Measurements from ENCODE around the gene GORASP2. TPM values are rescaled to one million over a fixed set of nuclear protein-coding genes. Genes with fewer than 3 reads are reported as not detected.

GORASP2 gene
- total RNA-seq, 1 experiment from 2014 or later: 87.9 TPM

DNA sequence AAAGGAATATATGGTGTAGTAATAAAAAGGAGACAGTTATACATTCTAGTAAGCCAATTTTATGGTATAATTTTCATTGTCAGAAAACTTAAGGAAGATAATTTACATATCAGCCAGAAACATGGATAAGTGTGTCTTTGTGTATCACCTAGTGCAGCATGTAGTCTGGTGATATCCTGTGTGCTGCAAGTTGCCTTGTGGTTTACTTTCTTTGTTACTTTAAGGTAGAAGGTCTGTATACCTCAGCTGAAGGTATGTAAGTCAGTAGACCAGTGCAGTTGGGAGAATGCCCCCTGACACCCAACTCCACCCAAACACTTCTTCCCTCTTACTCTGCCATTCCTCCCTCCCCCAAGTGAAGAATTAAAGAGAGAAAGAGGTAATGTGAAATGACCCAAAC is 11.0 kb downstream of the GORASP2 start:
- Histone ChIP-seq H3K36me3 (ENCODE audit: control insufficient read depth in 1 of 2, insufficient read depth in 2 of 2, low read length in 2 of 2) (no peaks in the 10 kb centered on the region; a peak in 1 of 4 replicates), H3K27me3 (ENCODE audit: insufficient read depth, low read length) (no peaks in the 10 kb centered on the region), H3K4me2 (ENCODE audit: low read length) (no peak overlapping the region), H2AFZ (ENCODE audit: low read depth, low read length, poor library complexity, severe bottlenecking) (no peak overlapping the region), H3K9ac (ENCODE audit: low read length) (no peak overlapping the region), H3K9me3 (ENCODE audit: control insufficient read depth in 1 of 2, insufficient read depth in 1 of 2, low read depth in 1 of 2, low read length in 2 of 2) (no peaks in the 10 kb centered on the region), H4K20me1 (ENCODE audit: insufficient read depth) (peaks cover 31% of the 10 kb centered on the region; the same call in 1 of the 2 replicates), H3K4me3 (replicated peaks in 1 of 2; ENCODE audit: low read depth in 1 of 2, low read length in 2 of 2) (no peak overlapping the region), H3K27ac (ENCODE audit: low read depth, low read length) (no peak overlapping the region), H3K4me1 (ENCODE audit: control insufficient read depth in 1 of 2, insufficient read depth in 2 of 2, low read length in 2 of 2) (no peaks in the 10 kb centered on the region), H3K9me2 (ENCODE audit: insufficient read depth) (no peaks in the 10 kb centered on the region), H3K79me2 (ENCODE audit: insufficient read depth, low read length) (peaks cover 99% of the 10 kb centered on the region)
- POLR2A ChIA-PET: no interaction called here
- CTCF ChIA-PET: no interaction called here
- intact Hi-C loops (cut with micrococcal nuclease): no loop called here
- no TSS peak for BruUV-seq (replicated peaks)
- DNase-seq (ENCODE audit: low read depth, low spot score) (no peak), ATAC-seq (no peak)
- RAD21 ChIA-PET (ENCODE audit: low non-redundant PET in 1 of 2, low total read pairs in 2 of 2, uncharacterized antibody in 2 of 2, unreplicated experiment in 2 of 2): no interaction called here
- TF ChIP-seq POLR2AphosphoS5 (IDR thresholded peaks at IDR 0.05; ENCODE audit: low read depth, low read length) (no peak), TCF7L2 (IDR thresholded peaks at IDR 0.05; ENCODE audit: borderline replicate concordance, extremely low read depth, insufficient read depth, insufficient read length) (no peak), EZH2phosphoT487 (IDR thresholded peaks at IDR 0.05; ENCODE audit: borderline replicate concordance) (no peak), ELF1 (IDR thresholded peaks at IDR 0.05; ENCODE audit: borderline replicate concordance, low read depth) (no peak), RAD21 (IDR thresholded peaks at IDR 0.05; ENCODE audit: low read depth) (no peak), SP1 (IDR thresholded peaks at IDR 0.05; ENCODE audit: low read depth) (no peak), ZFX (IDR thresholded peaks at IDR 0.05) (no peak), SIN3A (IDR thresholded peaks at IDR 0.05; ENCODE audit: low read depth) (no peak), ZNF274 (IDR thresholded peaks at IDR 0.05; ENCODE audit: low read depth, low read length) (no peak), CBX3 (IDR thresholded peaks at IDR 0.05; ENCODE audit: low read depth) (no peak), JUND (IDR thresholded peaks at IDR 0.05) (no peak), YY1 (IDR thresholded peaks at IDR 0.05; ENCODE audit: extremely low read depth, insufficient replicate concordance, low read depth, low read length) (no peak), SRF (IDR thresholded peaks at IDR 0.05; ENCODE audit: low read depth) (no peak), FOSL1 (IDR thresholded peaks at IDR 0.05; ENCODE audit: low read depth) (no peak), POLR2A (IDR thresholded peaks at IDR 0.05; ENCODE audit: borderline replicate concordance, extremely low read depth, insufficient read depth, insufficient read length) (no peak), CEBPB (IDR thresholded peaks at IDR 0.05; ENCODE audit: low read depth) (no peak)
- TF ChIP-seq, protein P1, sequence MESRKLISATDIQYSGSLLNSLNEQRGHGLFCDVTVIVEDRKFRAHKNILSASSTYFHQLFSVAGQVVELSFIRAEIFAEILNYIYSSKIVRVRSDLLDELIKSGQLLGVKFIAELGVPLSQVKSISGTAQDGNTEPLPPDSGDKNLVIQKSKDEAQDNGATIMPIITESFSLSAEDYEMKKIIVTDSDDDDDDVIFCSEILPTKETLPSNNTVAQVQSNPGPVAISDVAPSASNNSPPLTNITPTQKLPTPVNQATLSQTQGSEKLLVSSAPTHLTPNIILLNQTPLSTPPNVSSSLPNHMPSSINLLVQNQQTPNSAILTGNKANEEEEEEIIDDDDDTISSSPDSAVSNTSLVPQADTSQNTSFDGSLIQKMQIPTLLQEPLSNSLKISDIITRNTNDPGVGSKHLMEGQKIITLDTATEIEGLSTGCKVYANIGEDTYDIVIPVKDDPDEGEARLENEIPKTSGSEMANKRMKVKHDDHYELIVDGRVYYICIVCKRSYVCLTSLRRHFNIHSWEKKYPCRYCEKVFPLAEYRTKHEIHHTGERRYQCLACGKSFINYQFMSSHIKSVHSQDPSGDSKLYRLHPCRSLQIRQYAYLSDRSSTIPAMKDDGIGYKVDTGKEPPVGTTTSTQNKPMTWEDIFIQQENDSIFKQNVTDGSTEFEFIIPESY (IDR thresholded peaks at IDR 0.05; ENCODE audit: extremely low read depth, insufficient replicate concordance, low read length): no peak
- TF ChIP-seq, protein P2, sequence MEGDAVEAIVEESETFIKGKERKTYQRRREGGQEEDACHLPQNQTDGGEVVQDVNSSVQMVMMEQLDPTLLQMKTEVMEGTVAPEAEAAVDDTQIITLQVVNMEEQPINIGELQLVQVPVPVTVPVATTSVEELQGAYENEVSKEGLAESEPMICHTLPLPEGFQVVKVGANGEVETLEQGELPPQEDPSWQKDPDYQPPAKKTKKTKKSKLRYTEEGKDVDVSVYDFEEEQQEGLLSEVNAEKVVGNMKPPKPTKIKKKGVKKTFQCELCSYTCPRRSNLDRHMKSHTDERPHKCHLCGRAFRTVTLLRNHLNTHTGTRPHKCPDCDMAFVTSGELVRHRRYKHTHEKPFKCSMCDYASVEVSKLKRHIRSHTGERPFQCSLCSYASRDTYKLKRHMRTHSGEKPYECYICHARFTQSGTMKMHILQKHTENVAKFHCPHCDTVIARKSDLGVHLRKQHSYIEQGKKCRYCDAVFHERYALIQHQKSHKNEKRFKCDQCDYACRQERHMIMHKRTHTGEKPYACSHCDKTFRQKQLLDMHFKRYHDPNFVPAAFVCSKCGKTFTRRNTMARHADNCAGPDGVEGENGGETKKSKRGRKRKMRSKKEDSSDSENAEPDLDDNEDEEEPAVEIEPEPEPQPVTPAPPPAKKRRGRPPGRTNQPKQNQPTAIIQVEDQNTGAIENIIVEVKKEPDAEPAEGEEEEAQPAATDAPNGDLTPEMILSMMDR (IDR thresholded peaks at IDR 0.05 in 2 of 3, conservative IDR thresholded peaks at IDR 0.05 in 1 of 3; ENCODE audit: borderline replicate concordance in 1 of 3, insufficient read depth in 1 of 3, low read depth in 2 of 3, low read length in 2 of 3): no peak
- TF ChIP-seq, protein P3, sequence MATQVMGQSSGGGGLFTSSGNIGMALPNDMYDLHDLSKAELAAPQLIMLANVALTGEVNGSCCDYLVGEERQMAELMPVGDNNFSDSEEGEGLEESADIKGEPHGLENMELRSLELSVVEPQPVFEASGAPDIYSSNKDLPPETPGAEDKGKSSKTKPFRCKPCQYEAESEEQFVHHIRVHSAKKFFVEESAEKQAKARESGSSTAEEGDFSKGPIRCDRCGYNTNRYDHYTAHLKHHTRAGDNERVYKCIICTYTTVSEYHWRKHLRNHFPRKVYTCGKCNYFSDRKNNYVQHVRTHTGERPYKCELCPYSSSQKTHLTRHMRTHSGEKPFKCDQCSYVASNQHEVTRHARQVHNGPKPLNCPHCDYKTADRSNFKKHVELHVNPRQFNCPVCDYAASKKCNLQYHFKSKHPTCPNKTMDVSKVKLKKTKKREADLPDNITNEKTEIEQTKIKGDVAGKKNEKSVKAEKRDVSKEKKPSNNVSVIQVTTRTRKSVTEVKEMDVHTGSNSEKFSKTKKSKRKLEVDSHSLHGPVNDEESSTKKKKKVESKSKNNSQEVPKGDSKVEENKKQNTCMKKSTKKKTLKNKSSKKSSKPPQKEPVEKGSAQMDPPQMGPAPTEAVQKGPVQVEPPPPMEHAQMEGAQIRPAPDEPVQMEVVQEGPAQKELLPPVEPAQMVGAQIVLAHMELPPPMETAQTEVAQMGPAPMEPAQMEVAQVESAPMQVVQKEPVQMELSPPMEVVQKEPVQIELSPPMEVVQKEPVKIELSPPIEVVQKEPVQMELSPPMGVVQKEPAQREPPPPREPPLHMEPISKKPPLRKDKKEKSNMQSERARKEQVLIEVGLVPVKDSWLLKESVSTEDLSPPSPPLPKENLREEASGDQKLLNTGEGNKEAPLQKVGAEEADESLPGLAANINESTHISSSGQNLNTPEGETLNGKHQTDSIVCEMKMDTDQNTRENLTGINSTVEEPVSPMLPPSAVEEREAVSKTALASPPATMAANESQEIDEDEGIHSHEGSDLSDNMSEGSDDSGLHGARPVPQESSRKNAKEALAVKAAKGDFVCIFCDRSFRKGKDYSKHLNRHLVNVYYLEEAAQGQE (IDR thresholded peaks at IDR 0.05; ENCODE audit: low read depth): no peak
- TF ChIP-seq, protein P4, sequence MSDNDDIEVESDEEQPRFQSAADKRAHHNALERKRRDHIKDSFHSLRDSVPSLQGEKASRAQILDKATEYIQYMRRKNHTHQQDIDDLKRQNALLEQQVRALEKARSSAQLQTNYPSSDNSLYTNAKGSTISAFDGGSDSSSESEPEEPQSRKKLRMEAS (IDR thresholded peaks at IDR 0.05): no peak
